ENCODE results near the gene IPO4. TPM values are rescaled to one million over a fixed set of nuclear protein-coding genes. Genes with fewer than 3 reads are reported as not detected.

The IPO4 gene
- total and polyA plus RNA-seq, 2 of the 13 experiments (the other 11 are each of a cell fraction or from before 2014, with no cell fraction given): 39.0 to 179 TPM

DNA sequence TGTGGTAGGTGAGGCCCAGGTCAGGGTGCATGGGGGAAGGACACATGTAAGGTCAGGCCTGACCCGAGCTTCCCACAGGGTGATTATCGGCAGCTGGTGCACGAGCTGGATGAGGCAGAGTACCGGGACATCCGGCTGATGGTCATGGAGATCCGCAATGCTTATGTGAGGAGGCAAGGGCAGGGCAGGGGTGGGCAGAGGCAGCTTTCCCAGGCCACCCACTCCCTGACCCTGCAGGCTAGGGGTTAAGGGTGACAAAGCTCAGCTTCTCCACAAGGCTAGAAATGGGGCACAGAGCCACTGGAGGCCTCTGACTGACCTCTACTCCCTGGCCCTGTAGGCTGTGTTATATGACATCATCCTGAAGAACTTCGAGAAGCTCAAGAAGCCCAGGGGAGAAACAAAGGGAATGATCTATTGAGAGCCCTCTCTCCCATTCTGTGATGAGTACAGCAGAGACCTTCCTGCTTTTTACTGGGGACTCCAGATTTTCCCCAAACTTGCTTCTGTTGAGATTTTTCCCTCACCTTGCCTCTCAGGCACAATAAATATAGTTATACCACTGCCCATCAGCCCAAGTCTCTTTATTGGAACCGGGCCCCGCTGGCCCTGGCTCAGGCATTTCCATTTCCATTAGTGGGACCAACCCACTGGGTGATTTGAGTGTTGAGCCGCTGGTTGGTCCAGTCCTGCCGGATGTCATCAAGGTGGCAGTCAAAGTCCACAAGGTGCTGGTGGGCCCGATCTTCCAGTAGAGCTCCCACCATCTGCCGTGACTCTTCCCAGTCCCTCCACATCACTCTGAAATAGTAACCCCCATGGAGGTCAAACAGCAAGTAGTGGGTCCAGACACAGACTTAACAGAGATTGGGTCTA is 50.0 kb downstream of the IPO4 start (continued):
- TF ChIP-seq, protein P1, sequence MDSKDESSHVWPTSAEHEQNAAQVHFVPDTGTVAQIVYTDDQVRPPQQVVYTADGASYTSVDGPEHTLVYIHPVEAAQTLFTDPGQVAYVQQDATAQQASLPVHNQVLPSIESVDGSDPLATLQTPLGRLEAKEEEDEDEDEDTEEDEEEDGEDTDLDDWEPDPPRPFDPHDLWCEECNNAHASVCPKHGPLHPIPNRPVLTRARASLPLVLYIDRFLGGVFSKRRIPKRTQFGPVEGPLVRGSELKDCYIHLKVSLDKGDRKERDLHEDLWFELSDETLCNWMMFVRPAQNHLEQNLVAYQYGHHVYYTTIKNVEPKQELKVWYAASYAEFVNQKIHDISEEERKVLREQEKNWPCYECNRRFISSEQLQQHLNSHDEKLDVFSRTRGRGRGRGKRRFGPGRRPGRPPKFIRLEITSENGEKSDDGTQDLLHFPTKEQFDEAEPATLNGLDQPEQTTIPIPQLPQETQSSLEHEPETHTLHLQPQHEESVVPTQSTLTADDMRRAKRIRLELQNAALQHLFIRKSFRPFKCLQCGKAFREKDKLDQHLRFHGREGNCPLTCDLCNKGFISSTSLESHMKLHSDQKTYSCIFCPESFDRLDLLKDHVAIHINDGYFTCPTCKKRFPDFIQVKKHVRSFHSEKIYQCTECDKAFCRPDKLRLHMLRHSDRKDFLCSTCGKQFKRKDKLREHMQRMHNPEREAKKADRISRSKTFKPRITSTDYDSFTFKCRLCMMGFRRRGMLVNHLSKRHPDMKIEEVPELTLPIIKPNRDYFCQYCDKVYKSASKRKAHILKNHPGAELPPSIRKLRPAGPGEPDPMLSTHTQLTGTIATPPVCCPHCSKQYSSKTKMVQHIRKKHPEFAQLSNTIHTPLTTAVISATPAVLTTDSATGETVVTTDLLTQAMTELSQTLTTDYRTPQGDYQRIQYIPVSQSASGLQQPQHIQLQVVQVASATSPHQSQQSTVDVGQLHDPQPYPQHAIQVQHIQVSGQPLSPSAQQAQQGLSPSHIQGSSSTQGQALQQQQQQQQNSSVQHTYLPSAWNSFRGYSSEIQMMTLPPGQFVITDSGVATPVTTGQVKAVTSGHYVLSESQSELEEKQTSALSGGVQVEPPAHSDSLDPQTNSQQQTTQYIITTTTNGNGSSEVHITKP (CRISPR knock-in tag; IDR thresholded peaks at IDR 0.05; ENCODE audit: low read depth): no peak
- no peak for TF ChIP-seq ZNF382 (CRISPR knock-in tag; IDR thresholded peaks at IDR 0.05; ENCODE audit: borderline replicate concordance)
- TF ChIP-seq SP5 (CRISPR knock-in tag; IDR thresholded peaks at IDR 0.05; ENCODE audit: borderline replicate concordance, low read depth): peak; percentile 28; the same call in 1 of the 2 replicates
- peak; percentile 19; the same call in 1 of the 2 replicates for TF ChIP-seq KMT2A (CRISPR knock-in tag; IDR thresholded peaks at IDR 0.05)
- peak; percentile 9 for TF ChIP-seq CBX1 (IDR thresholded peaks at IDR 0.05; ENCODE audit: low read depth)
- TF ChIP-seq, protein P2, sequence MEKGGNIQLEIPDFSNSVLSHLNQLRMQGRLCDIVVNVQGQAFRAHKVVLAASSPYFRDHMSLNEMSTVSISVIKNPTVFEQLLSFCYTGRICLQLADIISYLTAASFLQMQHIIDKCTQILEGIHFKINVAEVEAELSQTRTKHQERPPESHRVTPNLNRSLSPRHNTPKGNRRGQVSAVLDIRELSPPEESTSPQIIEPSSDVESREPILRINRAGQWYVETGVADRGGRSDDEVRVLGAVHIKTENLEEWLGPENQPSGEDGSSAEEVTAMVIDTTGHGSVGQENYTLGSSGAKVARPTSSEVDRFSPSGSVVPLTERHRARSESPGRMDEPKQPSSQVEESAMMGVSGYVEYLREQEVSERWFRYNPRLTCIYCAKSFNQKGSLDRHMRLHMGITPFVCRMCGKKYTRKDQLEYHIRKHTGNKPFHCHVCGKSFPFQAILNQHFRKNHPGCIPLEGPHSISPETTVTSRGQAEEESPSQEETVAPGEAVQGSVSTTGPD (CRISPR knock-in tag; IDR thresholded peaks at IDR 0.05): no peak
- TF ChIP-seq PAF1 (CRISPR knock-in tag; IDR thresholded peaks at IDR 0.05): no peak
- no peak for TF ChIP-seq TBP (CRISPR knock-in tag; IDR thresholded peaks at IDR 0.05)
- TF ChIP-seq, protein P3, sequence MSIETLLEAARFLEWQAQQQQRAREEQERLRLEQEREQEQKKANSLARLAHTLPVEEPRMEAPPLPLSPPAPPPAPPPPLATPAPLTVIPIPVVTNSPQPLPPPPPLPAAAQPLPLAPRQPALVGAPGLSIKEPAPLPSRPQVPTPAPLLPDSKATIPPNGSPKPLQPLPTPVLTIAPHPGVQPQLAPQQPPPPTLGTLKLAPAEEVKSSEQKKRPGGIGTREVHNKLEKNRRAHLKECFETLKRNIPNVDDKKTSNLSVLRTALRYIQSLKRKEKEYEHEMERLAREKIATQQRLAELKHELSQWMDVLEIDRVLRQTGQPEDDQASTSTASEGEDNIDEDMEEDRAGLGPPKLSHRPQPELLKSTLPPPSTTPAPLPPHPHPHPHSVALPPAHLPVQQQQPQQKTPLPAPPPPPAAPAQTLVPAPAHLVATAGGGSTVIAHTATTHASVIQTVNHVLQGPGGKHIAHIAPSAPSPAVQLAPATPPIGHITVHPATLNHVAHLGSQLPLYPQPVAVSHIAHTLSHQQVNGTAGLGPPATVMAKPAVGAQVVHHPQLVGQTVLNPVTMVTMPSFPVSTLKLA (IDR thresholded peaks at IDR 0.05): peak; percentile 35; the same call in 1 of the 2 replicates
- TF ChIP-seq KDM4B (CRISPR knock-in tag; IDR thresholded peaks at IDR 0.05): no peak
- TF ChIP-seq FOXA1 (IDR thresholded peaks at IDR 0.05): no peak
- TF ChIP-seq FOXA1 (CRISPR knock-in tag; IDR thresholded peaks at IDR 0.05): no peak
- TF ChIP-seq ZBTB42 (CRISPR knock-in tag; IDR thresholded peaks at IDR 0.05): no peak
- TF ChIP-seq GATAD1 (CRISPR knock-in tag; IDR thresholded peaks at IDR 0.05): no peak
- TF ChIP-seq ZNF441 (CRISPR knock-in tag; IDR thresholded peaks at IDR 0.05; ENCODE audit: borderline replicate concordance): no peak
- TF ChIP-seq ZNF562 (CRISPR knock-in tag; IDR thresholded peaks at IDR 0.05; ENCODE audit: borderline replicate concordance): no peak
- TF ChIP-seq CENPT (CRISPR knock-in tag; IDR thresholded peaks at IDR 0.05; ENCODE audit: low read depth): 0 out of 2 replicates have a peak, but pooled peaks have one; percentile 18
- no peak for TF ChIP-seq CHD2 (IDR thresholded peaks at IDR 0.05; ENCODE audit: low read depth, low read length)
- peak; percentile 86 for TF ChIP-seq AGO2 (optimal IDR thresholded peaks at IDR 0.05; ENCODE audit: low read depth, low read length)
- no peak for TF ChIP-seq ZNF563 (CRISPR knock-in tag; IDR thresholded peaks at IDR 0.05)
- no peak for TF ChIP-seq SMYD3 (CRISPR knock-in tag; IDR thresholded peaks at IDR 0.05)
- TF ChIP-seq ZNF678 (CRISPR knock-in tag; IDR thresholded peaks at IDR 0.05): no peak
- 0 out of 2 replicates have a peak, but pooled peaks have one; percentile 36 for TF ChIP-seq ARHGAP35 (CRISPR knock-in tag; IDR thresholded peaks at IDR 0.05; ENCODE audit: borderline replicate concordance)
- TF ChIP-seq ZNF550 (CRISPR knock-in tag; IDR thresholded peaks at IDR 0.05; ENCODE audit: borderline replicate concordance): 0 out of 2 replicates have a peak, but pooled peaks have one; percentile 43
- peak; percentile 31; the same call in 1 of the 2 replicates for TF ChIP-seq POLR2G (IDR thresholded peaks at IDR 0.05; ENCODE audit: low read depth, low read length)

Measured in HepG2 (cell line).